ENCODE measurements around the gene CD37. TPM values are rescaled to one million over a fixed set of nuclear protein-coding genes. Genes with fewer than 3 reads are reported as not detected.
A peak's percentile ranks its signal among the peaks of the same experiment; 100 is the strongest.

CD37 gene
- polyA plus RNA-seq, 1 experiment = not detected

DNA sequence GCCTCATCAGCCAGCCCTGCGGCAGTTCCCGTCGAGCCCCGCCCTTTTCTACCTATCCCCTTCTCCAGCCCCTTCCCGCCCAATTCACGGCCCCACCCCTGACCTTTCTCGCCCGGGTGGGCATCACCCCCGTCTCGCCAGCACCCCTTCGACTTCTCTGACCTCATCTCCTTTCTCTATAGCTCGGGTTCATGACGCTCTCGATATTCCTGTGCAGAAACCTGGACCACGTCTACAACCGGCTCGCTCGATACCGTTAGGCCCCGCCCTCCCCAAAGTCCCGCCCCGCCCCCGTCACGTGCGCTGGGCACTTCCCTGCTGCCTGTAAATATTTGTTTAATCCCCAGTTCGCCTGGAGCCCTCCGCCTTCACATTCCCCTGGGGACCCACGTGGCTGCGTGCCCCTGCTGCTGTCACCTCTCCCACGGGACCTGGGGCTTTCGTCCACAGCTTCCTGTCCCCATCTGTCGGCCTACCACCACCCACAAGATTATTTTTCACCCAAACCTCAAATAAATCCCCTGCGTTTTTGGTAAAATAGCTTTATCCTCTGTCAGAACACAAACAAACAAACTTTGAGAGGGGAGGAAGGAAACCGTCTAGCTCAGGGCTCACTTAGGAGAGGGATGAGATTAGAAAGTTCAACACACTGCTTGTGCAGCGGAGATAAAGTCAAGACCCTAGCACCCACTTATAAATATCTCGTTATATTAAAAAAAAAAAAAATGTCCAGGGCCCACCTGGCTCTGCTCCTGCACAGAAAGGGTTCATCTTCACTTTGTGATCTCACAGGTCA, 5.1 kb downstream of the CD37 start:
- no peak overlapping the region for H3K4me3 ChIP-seq (ENCODE audit: low read depth, low read length)

DNA sequence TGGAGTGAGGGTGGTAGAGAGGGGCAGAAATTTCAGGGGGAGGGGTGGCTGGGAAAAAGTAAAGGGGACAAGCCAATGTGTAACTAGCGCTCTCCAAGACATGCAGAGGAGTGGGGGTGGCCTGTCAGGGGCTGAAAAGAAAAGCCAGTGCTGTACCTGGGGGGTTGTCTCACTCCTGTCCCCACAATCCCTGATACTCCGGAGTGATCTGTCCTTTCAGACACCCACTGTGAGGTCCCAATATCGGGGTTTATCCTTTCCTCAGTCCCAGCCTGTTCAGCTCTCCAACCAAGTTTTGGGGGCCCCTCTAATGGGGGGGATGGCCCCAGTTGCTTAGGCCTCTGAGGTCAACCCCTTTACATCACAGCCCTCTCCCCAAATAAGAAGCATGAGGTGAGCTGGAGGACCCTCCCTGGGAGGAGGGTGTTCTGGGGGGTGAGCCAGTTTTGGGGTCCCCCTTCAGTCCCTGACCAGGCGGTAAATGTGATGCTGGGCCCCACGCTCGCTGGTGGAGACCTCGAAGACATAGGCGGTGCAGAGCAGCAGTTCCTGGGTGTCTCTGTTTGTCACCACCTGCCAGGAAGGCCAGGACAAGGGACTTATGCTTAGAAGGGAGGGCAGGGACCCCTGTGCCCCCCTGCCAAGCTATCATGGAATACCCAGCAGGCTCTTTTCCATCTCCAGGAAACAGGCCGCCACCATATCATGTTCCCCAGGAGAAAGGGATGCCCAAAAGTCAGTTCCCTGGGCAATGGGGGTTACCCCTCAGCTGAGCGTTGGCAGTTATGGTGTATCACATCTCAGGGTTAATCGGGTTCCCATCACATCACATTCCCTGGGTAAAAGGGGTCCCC, 5.9 kb downstream of the CD37 start:
- Histone ChIP-seq H3K4me3 (ENCODE audit: low read depth, low read length) (no peak overlapping the region), H3K9me3 (ENCODE audit: control insufficient read depth, insufficient read depth, low read length) (peaks cover 9% of the 10 kb centered on the region; the same call in 1 of the 2 replicates), H3K27ac (ENCODE audit: low read depth, low read length) (no peak overlapping the region), H3K27me3 (ENCODE audit: control insufficient read depth, insufficient read depth, low read length) (no peaks in the 10 kb centered on the region)
- no peak for DNase-seq (ENCODE audit: low read depth, low spot score)
- ChIA-PET POLR2A (interaction anchor here (0.7 kb wide), 1 partner anchor 105 kb away, joined by 3 read pairs; no protein-coding TSS in a partner anchor), CTCF (no interaction called here)
- TF ChIP-seq, protein P1, sequence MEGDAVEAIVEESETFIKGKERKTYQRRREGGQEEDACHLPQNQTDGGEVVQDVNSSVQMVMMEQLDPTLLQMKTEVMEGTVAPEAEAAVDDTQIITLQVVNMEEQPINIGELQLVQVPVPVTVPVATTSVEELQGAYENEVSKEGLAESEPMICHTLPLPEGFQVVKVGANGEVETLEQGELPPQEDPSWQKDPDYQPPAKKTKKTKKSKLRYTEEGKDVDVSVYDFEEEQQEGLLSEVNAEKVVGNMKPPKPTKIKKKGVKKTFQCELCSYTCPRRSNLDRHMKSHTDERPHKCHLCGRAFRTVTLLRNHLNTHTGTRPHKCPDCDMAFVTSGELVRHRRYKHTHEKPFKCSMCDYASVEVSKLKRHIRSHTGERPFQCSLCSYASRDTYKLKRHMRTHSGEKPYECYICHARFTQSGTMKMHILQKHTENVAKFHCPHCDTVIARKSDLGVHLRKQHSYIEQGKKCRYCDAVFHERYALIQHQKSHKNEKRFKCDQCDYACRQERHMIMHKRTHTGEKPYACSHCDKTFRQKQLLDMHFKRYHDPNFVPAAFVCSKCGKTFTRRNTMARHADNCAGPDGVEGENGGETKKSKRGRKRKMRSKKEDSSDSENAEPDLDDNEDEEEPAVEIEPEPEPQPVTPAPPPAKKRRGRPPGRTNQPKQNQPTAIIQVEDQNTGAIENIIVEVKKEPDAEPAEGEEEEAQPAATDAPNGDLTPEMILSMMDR (IDR thresholded peaks at IDR 0.05; ENCODE audit: low read depth, low read length) = no peak

More for the DNA sequence above, 5.1 kb downstream of the CD37 start:
- ChIA-PET POLR2A (interaction anchor here (0.6 to 1.0 kb wide), 3 partner anchors 19 to 106 kb away, joined by 3 to 4 read pairs (median 3); no protein-coding TSS in a partner anchor), CTCF (interaction anchor here (1.3 to 1.7 kb wide), 3 partner anchors 12 to 242 kb away, joined by 5 to 8 read pairs (median 5); no protein-coding TSS in a partner anchor)
- no peak overlapping the region for H3K27ac ChIP-seq (ENCODE audit: low read depth, low read length)
- no peaks in the 10 kb centered on the region for H3K27me3 ChIP-seq (ENCODE audit: control insufficient read depth, insufficient read depth, low read length)
- no peak for DNase-seq (ENCODE audit: low read depth, low spot score)
- H3K9me3 ChIP-seq (ENCODE audit: control insufficient read depth, insufficient read depth, low read length) = peaks cover 9% of the 10 kb centered on the region; the same call in 1 of the 2 replicates
- TF ChIP-seq, protein P1 (IDR thresholded peaks at IDR 0.05; ENCODE audit: low read depth, low read length) = no peak

DNA sequence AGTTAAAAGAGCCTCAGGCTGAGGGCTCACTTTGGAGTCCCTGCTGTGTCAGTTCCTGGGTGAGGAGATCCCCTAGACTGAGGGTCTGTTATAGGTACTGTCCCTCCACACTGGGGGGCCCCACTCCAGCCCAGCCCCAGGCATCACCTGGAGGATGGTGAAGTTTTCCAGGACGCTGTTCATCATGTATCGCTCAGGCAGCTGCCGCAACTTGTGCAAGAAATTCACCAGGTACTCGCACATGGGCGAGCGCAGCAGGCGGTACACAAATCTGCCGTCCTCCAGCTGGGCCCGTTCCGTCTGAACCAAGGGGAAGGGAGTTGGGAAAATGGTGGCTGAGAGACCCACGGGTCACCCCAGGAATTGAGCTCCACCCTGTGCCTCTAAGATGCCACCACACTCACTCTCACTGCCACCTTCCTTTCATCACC, 7.1 kb downstream of the CD37 start:
- ChIA-PET POLR2A (no interaction called here), CTCF (no interaction called here)
- TF ChIP-seq, protein P1 (IDR thresholded peaks at IDR 0.05; ENCODE audit: low read depth, low read length) = no peak
- H3K4me3 ChIP-seq (ENCODE audit: low read depth, low read length) = no peak overlapping the region
- no peaks in the 10 kb centered on the region for H3K27me3 ChIP-seq (ENCODE audit: control insufficient read depth, insufficient read depth, low read length)
- H3K9me3 ChIP-seq (ENCODE audit: control insufficient read depth, insufficient read depth, low read length) = peaks cover 9% of the 10 kb centered on the region; the same call in 1 of the 2 replicates
- no peak for DNase-seq (ENCODE audit: low read depth, low spot score)
- no peak overlapping the region for H3K27ac ChIP-seq (ENCODE audit: low read depth, low read length)

DNA sequence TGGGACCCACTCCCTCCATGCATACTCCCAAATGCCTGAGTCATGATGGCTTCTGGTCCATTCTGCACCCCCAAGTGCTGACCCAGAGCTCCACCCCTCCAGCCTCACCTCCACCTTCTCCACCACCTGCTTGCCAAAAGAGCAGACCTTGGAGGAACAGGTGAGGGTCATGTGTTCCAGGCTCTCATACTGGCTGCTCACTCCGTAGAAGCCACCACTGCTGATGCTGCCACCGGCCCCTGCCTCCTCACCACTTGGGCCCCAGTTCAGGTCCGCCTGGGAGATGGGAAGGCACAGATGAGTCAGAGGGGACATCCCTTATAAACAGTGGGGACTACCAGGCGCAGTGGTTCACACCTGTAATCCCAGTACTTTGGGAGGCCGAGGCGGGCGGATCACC, 7.9 kb downstream of the CD37 start:
- CTCF ChIA-PET = no interaction called here
- Histone ChIP-seq H3K27me3 (ENCODE audit: control insufficient read depth, insufficient read depth, low read length) (no peaks in the 10 kb centered on the region), H3K9me3 (ENCODE audit: control insufficient read depth, insufficient read depth, low read length) (peaks cover 9% of the 10 kb centered on the region; the same call in 1 of the 2 replicates), H3K27ac (ENCODE audit: low read depth, low read length) (peak overlapping the region; percentile 11), H3K4me3 (ENCODE audit: low read depth, low read length) (no peak overlapping the region)
- POLR2A ChIA-PET = no interaction called here
- TF ChIP-seq, protein P1 (IDR thresholded peaks at IDR 0.05; ENCODE audit: low read depth, low read length) = no peak
- DNase-seq (ENCODE audit: low read depth, low spot score) = no peak

Measured in AG04450 (cell line).